Loucy (cell line): ENCODE results near the gene DNAH8.

Source experiments
- H2AFZ ChIP-seq: fragments of 200-600 bp; sonication (generic); 2 replicates; pipeline ENCODE4 v1.6.0; 2016; ENCODE audit warnings: antibody characterized with exemption, mild to moderate bottlenecking, low read length, moderate library complexity
- H3F3A ChIP-seq: fragments of 200-600 bp; 2 replicates; pipeline ENCODE4 v1.6.0; 2016; ENCODE audit warnings: antibody characterized with exemption, low read depth, mild to moderate bottlenecking
- H3K27me3 ChIP-seq: fragments of 200-600 bp; sonication (generic); 2 replicates; pipeline ENCODE4 v1.6.1; 2014; ENCODE audit warnings: low read length, mild to moderate bottlenecking; ENCODE audit not compliant: insufficient read depth, poor library complexity, severe bottlenecking
- H3K36me3 ChIP-seq: fragments of 200-600 bp; sonication (generic); 2 replicates; pipeline ENCODE4 v1.6.1; 2016; ENCODE audit warnings: low read length; ENCODE audit not compliant: insufficient read depth
- H3K4me1 ChIP-seq: fragments of 200-600 bp; sonication (generic); 2 replicates; pipeline ENCODE4 v1.5.1; 2014; ENCODE audit warnings: low read length, mild to moderate bottlenecking; ENCODE audit not compliant: insufficient read depth, poor library complexity, severe bottlenecking
- H3K4me2 ChIP-seq: fragments of 200-600 bp; sonication (generic); 2 replicates; pipeline ENCODE4 v1.6.0; 2014; ENCODE audit warnings: antibody characterized with exemption, low read length, low read depth, mild to moderate bottlenecking; ENCODE audit not compliant: poor library complexity, severe bottlenecking
- H3K4me3 ChIP-seq: fragments of 200-600 bp; sonication (generic); 2 replicates; pipeline ENCODE4 v1.5.1; 2014; ENCODE audit warnings: low read length, mild to moderate bottlenecking, mixed read lengths; ENCODE audit not compliant: poor library complexity, severe bottlenecking
- H3K79me2 ChIP-seq: fragments of 200-600 bp; sonication (generic); 2 replicates; pipeline ENCODE4 v1.6.1; 2014; ENCODE audit warnings: low read length; ENCODE audit not compliant: insufficient read depth
- H3K9ac ChIP-seq: fragments of 200-600 bp; sonication (generic); 2 replicates; pipeline ENCODE4 v1.6.0; 2014; ENCODE audit warnings: mild to moderate bottlenecking, low read depth, low read length, moderate library complexity; ENCODE audit not compliant: poor library complexity, severe bottlenecking
- H3K9me2 ChIP-seq: fragments of 200-600 bp; sonication (generic); replicated peaks from 2 replicates; pipeline ENCODE4 v1.6.1; 2016; ENCODE audit warnings: low read depth, low read length, mixed read lengths
- H3K9me3 ChIP-seq: fragments of 200-600 bp; sonication (generic); 2 replicates; pipeline ENCODE4 v1.6.1; 2014; ENCODE audit warnings: mild to moderate bottlenecking, antibody characterized with exemption, low read length, low read depth; ENCODE audit not compliant: insufficient read depth
- H4K20me1 ChIP-seq: fragments of 200-600 bp; sonication (generic); 2 replicates; pipeline ENCODE4 v1.6.0; 2014; ENCODE audit warnings: antibody characterized with exemption, low read length, mild to moderate bottlenecking; ENCODE audit not compliant: insufficient read depth, poor library complexity, severe bottlenecking
- CTCF ChIP-seq: fragments of 200-600 bp; sonication (generic); conservative IDR thresholded peaks from 2 replicates; pipeline ENCODE4 v1.5.1; 2014; ENCODE audit warnings: mild to moderate bottlenecking, antibody characterized with exemption, low read length
- EZH2phosphoT487 ChIP-seq: fragments of 200-600 bp; IDR thresholded peaks from 2 replicates; pipeline ENCODE4 v1.6.1; 2018; ENCODE audit warnings: antibody characterized with exemption, mild to moderate bottlenecking, moderate library complexity, borderline replicate concordance

The DNAH8 gene

DNA sequence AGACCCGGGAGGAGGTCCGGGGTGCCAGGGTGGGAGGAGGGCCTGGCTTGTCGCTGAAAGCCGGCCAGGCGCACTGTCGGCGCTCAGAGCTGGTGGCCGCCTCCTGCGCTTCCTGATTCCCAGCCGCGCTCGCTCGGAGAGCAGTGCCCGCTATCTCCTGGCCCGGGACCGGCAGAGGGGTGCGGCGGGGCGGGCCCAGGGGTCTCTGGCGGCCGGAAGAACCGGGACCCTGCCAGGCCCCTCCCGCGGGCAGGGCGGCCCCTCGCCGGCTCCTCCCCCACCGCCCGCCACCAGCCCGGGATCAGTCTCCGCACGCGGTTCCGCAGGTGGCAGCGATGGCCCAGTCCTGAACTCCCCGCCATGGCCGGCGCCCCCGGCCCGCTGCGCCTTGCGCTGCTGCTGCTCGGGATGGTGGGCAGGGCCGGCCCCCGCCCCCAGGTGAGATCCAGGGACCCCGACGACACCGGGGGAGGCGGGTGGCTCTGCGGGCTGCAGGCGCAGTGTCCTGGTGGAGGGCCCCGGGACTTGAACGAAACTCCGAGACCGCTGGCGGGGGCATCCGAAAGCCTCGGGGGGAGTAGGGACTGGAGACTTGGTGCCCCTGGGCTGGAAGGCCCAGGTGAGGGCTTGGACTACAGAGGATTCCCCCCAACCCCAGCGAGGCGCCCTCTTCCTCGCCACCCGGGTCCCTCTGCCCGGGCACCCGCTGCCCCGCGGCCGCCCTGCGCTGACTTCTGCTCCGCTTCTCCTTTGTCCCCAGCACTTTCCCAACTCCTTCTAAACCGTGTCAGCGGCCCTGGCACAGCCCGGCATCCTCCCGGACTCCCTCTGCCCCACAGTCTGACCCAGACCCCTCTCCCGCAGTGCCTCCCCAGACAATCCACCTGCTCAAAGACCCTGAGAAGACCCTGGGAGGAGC is 333.6 kb downstream of the DNAH8 start, which contains the start of gene GLP1R:
Gene GLP1R (plus strand): TSS at position 301 of the 919 bp plus-strand sequence. CDS start 60 bp downstream, at position 361.
- Histone ChIP-seq H3K36me3 (no peaks in the 10 kb centered on the region), H2AFZ (peak within 1 kb of the TSS; percentile 82), H3K27me3 (no peaks in the 10 kb centered on the region), H3F3A (no peaks in the 10 kb centered on the region), H3K4me3 (peak within 1 kb of the TSS; percentile 77), H3K4me1 (peaks cover 49% of the 10 kb centered on the region), H3K9me2 (no peaks in the 10 kb centered on the region), H3K4me2 (peak within 1 kb of the TSS; percentile 76), H4K20me1 (peaks cover 4% of the 10 kb centered on the region), H3K9ac (peak within 1 kb of the TSS; percentile 65), H3K79me2 (peaks cover 41% of the 10 kb centered on the region), H3K9me3 (no peaks in the 10 kb centered on the region)
- TF ChIP-seq CTCF (no peak), EZH2phosphoT487 (no peak)

DNA sequence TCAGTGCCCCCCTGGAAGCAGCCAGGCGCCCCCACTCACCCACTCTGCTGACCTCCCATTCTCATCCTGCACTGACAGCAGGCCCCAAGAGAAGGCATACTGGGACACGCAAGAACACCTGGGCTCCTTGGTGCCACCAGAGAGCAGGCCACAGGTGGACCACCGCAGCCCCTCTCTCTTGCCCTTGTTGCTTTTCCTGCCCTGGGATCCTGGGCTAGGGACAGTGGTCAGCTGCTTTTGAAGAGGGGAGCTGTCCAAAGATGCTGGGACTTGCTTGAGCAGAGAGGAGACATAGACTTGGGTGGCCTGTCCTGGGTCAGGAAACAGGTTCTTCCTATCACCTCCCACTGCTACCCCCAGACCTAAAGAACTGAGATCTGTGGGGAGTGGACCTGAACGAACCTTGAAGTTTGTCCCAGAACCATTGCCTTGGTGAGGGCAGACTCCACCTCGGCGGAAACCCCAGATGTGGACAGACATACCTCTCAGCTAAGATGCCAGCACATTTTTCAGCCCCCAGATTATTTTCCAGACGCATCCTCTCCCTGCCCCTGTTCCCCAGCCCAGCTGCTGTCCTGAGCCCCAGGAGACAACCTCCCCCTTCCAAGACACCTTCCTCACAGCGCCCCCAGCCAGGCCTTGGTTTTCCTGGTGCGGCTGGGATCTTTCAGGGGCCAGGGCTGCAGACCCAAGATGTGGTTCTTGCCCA is 334.6 kb downstream of the DNAH8 start:
- peak overlapping the region; percentile 76 for H3K4me2 ChIP-seq
- H3K9me2 ChIP-seq = no peaks in the 10 kb centered on the region
- no peaks in the 10 kb centered on the region for H3K36me3 ChIP-seq
- H3K9me3 ChIP-seq = no peaks in the 10 kb centered on the region
- H3K4me3 ChIP-seq = peak overlapping the region; percentile 77
- H3K79me2 ChIP-seq = peaks cover 41% of the 10 kb centered on the region
- peaks cover 4% of the 10 kb centered on the region for H4K20me1 ChIP-seq
- no peak for TF ChIP-seq CTCF
- no peak for TF ChIP-seq EZH2phosphoT487
- no peak overlapping the region for H2AFZ ChIP-seq
- H3F3A ChIP-seq = no peaks in the 10 kb centered on the region
- peaks cover 58% of the 10 kb centered on the region for H3K4me1 ChIP-seq
- no peaks in the 10 kb centered on the region for H3K27me3 ChIP-seq
- peak overlapping the region; percentile 65 for H3K9ac ChIP-seq

DNA sequence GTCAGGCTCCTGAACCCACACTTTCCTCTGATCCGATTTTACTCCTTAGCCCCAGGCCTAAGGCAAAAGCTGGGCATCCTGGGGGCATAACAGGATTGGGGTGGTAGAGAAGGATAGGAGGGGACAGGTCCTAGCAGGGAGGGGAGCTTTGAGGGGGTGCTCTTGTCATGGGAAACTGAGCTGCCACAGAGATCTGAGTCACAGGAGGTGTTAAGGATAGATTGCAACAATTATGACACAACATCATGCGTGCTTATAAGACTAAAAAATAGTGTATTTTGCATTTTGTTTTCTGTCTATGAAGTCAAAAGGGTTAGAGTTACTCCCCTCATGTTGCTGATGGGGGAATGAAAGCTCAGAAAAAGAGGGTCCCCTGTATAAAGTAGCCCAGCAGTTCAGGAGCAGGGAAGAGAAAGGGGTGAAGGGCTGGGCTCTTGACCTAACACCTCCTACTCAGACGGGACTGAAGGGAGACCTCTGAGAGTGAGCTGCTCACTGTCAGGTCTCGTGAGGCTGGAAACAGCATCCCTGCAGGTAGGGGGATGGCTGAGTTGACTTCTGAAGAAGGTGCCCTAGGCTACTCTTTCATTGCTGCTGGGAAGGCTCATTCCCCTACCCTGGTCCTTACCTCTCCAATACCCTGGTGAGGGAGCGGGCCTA is 335.5 kb downstream of the DNAH8 start:
- Histone ChIP-seq H3K79me2 (peaks cover 41% of the 10 kb centered on the region), H3K9me3 (no peaks in the 10 kb centered on the region), H3K27me3 (no peaks in the 10 kb centered on the region), H4K20me1 (peaks cover 4% of the 10 kb centered on the region), H2AFZ (no peak overlapping the region), H3K4me3 (peak overlapping the region; percentile 77), H3K4me1 (peaks cover 58% of the 10 kb centered on the region), H3K4me2 (peak overlapping the region; percentile 76), H3K36me3 (no peaks in the 10 kb centered on the region), H3K9ac (peak overlapping the region; percentile 49), H3F3A (no peaks in the 10 kb centered on the region), H3K9me2 (no peaks in the 10 kb centered on the region)
- TF ChIP-seq EZH2phosphoT487 (no peak), CTCF (no peak)
